GM12892 (cell line): ENCODE measurements around the gene SNX9.

Experiments
- DNase-seq: peaks from one replicate; pipeline ENCODE4 v3.0.0; 2011; ENCODE audit not compliant: insufficient read length
- FAIRE-seq: peaks from 2 replicates; lab custom pipeline; 2011; peaks lifted over from hg19 to GRCh38; lab: Jason Lieb, UNC
- POLR2A ChIP-seq: IDR thresholded peaks from 2 replicates; pipeline ENCODE4 v1.6.1; 2011; ENCODE audit warnings: low read depth, low read length, control low read depth
- POLR2AphosphoS5 ChIP-seq: IDR thresholded peaks from 2 replicates; pipeline ENCODE4 v1.6.1; 2011; ENCODE audit warnings: low read depth, low read length, control low read depth
- TAF1 ChIP-seq: IDR thresholded peaks from 2 replicates; pipeline ENCODE4 v1.6.1; 2011; ENCODE audit warnings: low read depth, mild to moderate bottlenecking, control low read depth, low read length, borderline replicate concordance

The SNX9 gene

DNA sequence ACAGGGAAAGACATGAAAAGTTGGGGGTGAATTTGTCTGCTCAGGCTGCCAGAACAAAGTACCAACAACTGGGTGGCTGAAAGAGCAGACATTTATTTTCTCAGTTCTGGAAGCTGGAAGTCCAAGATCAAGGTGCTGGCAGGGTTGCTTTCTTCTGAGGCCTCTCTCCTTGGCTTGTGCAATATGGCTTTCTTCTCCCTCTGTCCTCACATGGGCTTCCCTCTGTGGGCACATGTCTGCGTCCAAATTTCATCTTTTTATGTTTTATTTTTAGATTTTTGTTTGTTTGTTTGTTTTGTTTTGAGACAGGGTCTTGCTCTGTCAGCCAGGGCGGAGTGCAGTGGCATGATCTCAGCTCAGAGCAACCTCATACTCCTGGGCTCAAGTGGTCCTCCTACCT lies 152.4 kb downstream of the SNX9 start:
- TF ChIP-seq POLR2A (no peak), TAF1 (no peak), POLR2AphosphoS5 (no peak)
- DNase-seq (no peak), FAIRE-seq (no peak)

DNA sequence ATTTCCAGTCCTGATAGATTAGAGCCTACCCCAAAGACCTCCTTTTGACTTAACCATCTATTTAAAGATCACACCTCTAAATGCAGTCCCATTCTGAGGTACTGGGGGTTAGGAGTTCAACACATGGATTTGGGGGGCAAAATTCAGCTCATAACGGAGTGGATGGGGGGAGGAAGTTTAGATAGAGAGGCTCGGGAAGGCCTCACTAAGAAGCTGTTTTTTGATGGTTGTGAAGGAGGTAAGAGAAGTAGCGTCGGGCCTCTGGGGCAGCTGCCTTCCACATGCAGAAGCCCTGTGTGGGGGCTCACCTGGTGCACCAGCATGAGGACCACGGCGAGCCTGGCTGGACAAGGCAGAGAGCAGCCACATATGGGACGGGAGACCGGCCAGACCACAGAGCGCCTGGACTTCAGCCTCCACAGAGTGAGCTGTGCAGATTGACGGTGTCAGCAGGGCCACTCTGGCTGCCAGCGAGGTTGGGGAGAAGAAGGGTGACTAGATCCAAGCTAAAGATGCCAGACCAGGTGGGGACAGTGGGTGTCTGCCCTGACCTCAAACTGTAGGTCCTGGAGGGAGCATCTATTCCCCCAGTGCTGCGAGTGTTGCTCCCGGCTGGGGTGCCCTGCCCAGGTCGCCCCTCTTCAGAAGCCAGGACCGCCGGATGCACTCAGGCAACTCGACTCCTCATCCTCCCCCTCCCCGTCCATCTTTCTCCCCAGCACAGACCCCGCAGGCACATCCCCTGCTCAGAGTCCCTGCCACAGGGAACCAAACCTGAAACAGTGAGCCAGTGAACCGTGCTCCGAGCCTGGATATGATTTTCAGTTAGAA lies 153.5 kb downstream of the SNX9 start:
- DNase-seq = no peak
- no peak for FAIRE-seq
- TF ChIP-seq TAF1 (no peak), POLR2AphosphoS5 (no peak), POLR2A (no peak)

DNA sequence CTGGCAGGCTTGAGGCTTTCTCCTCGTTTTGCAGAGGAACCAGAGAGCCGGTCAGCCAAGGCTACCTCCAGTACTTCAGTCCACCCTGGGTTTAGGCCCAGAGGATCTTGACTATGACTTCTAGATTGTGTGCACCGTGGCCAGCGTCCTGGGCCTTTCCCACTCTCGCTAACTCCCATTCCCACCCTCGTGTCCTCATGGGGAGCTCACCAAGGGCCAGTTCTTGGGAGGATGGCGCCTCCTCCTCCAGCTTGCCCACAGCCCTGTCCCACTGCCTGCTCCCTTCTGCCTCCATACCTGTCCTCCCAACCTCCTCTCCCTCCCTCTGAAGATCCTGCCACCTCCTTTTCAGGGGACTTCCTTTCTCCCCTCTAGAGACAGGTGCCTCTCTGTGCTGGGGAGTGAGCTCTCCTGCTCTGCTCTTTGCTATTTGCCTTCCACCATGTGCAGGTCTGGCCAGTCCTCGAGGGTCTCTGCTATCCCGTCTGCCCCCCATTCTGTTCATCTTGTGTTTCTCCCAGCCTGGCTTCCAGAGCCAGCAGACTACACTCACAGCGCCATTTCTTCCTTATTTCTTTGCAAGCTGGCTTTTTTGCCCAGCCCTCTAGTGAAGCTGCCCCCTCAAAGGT lies 154.2 kb downstream of the SNX9 start:
- DNase-seq (no peak), FAIRE-seq (no peak)
- TF ChIP-seq POLR2A = no peak
- TF ChIP-seq POLR2AphosphoS5 = no peak
- TF ChIP-seq TAF1 = no peak

DNA sequence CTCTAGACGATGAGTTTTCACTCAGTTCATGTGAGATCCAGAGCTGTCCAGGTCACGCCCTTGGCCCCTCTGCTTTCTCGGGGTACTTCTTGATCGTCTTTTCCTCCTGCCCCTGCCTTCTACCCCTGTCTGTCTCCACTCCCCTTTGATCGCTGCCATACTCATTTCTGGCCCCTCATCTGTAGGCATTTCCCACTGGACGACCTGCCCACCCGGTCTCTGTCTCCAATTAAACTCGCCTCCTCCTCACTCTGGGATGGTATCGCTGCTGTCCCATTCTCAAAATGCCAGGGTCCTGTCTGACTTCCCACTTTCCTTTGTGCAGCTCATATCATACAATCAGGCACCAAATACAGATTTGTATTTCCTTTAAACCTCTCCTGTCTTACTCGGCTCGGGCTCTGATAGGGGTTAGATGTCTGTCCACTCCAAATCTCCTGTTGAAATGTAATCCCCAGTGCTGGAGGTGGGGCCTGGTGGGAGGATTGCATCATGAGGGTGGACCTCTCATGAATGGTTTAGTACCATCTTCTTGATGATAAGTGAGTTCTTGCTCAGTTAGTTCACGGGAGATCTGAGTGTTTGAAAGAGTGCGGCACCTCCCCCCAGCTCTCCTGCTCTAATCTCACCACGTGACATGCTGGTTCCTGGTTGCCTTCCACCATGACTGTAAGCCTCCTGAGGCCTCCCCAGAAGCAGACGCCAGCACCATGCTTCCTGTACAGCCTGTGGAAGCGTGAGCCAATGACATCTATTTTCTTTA lies 155.2 kb downstream of the SNX9 start:
- TF ChIP-seq POLR2AphosphoS5 (no peak), POLR2A (no peak), TAF1 (no peak)
- FAIRE-seq (no peak), DNase-seq (no peak)

DNA sequence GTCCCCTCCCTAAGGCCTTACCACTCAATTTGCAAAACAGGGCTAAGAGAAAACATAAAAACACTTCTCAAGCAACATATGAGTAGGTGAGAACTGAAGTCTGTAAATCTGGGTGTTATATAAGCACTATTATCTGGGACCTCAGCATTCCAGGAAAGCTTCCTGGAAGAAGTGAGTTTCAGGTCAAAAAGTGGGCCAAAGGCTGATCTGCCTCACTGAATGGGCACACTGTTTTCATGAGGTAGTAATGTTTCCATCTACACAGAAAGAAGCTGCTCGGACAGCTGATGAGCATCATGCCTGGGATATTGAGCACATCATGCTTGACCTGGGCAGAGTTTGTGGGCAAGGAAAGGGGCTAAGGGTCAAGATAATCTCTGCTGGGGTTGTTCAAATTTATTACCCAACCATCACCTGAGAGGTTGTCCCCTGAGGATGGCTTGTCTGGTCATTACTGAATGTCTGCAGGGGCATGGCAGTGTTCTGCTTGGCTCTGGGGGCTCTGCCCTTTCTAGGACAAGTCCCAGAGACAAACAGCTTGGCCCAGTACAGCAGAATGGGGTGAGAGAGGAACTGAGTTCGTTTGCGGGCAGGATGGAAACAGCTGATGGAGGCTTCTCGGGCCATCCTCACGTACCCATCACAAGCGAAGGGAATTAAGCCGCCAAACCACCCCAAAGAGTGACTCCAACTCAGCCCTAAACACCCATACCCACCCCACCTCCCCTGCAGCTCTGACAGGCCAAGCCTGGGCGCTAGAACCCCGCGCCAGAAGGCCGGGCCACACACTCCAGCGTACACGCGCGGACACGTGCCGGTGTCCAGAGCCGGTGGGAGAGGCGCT lies 157.5 kb downstream of the SNX9 start:
- TF ChIP-seq TAF1 (no peak), POLR2A (no peak), POLR2AphosphoS5 (no peak)
- DNase-seq (no peak), FAIRE-seq (peak; percentile 84)

DNA sequence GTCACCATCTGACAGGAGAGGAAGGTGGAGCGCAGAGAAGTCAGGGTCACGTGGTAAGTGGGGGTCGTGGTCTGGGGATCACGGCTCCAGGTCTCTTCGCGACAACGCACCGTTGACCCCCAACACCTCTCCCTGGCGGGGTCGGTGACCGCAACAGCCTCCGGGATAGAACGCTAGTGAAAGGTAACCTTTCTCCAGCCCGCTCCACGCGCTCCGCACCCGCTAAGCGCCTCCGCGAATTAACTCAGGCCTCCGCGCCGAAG lies 158.0 kb downstream of the SNX9 start:
- TF ChIP-seq TAF1 (no peak), POLR2AphosphoS5 (no peak), POLR2A (no peak)
- FAIRE-seq (peak; percentile 60), DNase-seq (no peak)

DNA sequence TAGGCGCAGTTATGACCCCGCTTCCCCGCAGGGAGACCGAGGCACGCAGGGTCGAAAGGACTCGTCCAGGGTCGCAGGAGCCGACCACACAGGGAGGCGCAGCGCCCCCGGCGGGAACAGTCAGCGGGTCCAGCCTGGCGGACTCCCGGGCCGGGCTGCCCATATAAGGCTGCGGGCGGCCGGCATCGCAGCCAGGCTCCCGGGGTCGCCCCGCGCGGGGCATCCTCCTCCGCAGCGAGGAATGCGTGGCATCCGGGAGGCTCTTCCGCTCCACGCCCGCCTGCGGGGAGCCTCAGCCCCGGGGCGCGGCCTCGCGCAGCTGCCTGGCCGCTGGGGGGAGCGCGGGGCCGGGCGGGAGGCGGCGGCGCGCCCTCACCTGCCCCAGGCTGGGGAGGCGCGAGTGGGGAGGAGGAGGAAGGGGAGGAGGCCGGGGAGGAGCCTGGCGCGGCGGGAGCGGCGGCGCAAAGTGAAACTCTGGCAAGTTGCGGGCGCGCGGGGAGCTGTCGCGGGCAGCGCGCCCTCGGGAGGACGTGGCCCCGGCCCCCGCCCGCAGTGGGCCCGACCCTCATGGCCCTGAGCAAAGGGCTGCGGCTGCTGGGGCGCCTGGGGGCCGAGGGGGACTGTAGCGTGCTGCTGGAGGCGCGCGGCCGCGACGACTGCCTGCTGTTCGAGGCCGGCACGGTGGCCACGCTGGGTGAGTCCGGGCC lies 158.5 kb downstream of the SNX9 start, which contains the start of gene SYNJ2:
SYNJ2 (plus strand) TSS at position 469 of the 707 bp plus-strand sequence; CDS start at position 568, 99 bp downstream.
- DNase-seq = peak; percentile 72
- FAIRE-seq = peak; percentile 87
- TF ChIP-seq TAF1 = no peak
- no peak; the same call in 1 of the 2 replicates for TF ChIP-seq POLR2A
- TF ChIP-seq POLR2AphosphoS5 = no peak

DNA sequence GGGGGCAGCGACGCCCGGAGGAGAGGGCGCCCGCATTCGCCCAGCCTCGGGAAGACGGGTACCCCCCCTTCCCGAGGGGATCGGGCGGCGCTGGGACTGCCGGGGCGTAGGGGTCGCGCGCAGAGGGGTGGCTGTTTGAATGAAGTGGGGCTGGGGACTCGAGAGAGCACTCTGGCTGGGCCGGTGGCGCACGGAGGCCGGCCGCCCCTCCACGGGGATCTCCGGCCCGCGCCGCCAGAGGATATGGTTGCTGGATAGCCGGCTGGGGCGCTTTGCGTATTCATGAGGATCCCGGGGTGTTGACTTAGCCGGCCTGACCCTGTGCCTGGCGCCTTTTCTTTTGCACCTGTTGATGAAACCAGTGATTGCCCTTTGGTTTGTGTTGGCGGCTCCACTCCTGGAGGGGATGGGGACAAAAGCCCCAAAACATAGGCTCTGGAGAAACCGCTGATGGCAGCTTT lies 159.1 kb downstream of the SNX9 start:
- DNase-seq (no peak), FAIRE-seq (peak; percentile 84)
- no peak for TF ChIP-seq TAF1
- no peak for TF ChIP-seq POLR2AphosphoS5
- no peak for TF ChIP-seq POLR2A

DNA sequence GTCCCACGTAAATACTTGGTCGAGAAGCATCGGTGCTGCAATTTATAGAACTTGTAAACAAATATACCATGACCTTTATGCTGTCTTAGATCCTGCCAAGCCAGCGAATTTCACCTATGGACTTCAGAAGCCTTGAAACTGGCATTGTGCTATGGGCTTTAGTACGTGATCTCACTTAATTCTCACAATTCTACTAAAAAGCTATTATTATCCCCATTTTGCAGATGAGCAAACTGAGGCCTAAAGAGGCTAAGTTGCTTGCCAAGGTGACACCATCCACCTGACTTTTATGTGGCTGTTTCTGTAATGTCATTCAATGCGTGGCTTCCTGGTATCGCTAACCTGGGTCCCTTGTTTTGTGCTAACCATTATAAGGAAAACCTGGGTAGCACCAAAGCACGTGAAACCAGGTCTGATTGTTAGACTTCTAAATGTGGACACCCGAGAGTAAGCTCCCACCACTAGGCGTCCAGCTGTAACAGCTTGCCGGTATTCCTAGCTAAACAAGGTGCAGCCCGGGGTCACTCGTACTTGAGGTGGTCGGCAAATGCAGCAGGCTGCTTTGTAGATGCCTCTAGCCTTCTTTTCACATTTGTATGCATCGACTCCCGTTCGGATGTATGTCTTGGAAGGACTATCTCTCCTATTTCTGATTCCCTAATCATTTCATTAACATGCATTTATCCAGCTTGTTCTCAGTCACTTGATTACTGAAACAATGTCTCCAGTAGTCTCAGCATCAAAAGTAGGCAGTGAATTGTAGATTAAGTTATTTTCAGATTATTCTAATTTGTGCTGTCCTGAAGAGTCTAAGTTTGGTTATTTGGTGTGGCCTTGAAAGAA lies 159.7 kb downstream of the SNX9 start:
- DNase-seq = no peak
- no peak for TF ChIP-seq POLR2A
- no peak for TF ChIP-seq TAF1
- no peak for TF ChIP-seq POLR2AphosphoS5
- FAIRE-seq = peak; percentile 73
